Spleen (tissue), 11 donors: ENCODE measurements around the gene CAMTA1. TPM values are rescaled to one million over a fixed set of nuclear protein-coding genes. Genes with fewer than 3 reads are reported as not detected.
A peak's percentile ranks its signal among the peaks of the same experiment; 100 is the strongest.

Experiments used
- DNase-seq: peaks from one replicate; pipeline ENCODE4 v3.0.0-alpha.2; 2020
- H3K27ac ChIP-seq, 8 donors: fragments of 200-600 bp; sonication (generic) in 7 of 8; 1 replicate in 4 of 8; 2 replicates in 4 of 8; pipeline versions ENCODE4 v1.5.0 to v1.8.0; 2016 to 2021; ENCODE audit warnings: inconsistent platforms in 4 of 8, mild to moderate bottlenecking in 4 of 8, moderate library complexity in 1 of 8
- H3K27me3 ChIP-seq, 7 donors: fragments of 200-600 bp; sonication (generic) in 6 of 7; replicated peaks in 1 of 7; 1 replicate in 4 of 7; 2 replicates in 3 of 7; pipeline versions ENCODE4 v1.5.0 to v1.8.0; 2016 to 2021; ENCODE audit warnings: inconsistent platforms in 3 of 7, mild to moderate bottlenecking in 1 of 7
- H3K36me3 ChIP-seq, 6 donors: fragments of 200-600 bp; sonication (generic) in 5 of 6; 1 replicate in 4 of 6; 2 replicates in 2 of 6; pipeline versions ENCODE4 v1.5.0 to v1.8.0; 2016 to 2021; ENCODE audit warnings: inconsistent platforms in 2 of 6
- H3K4me1 ChIP-seq, 6 donors: fragments of 200-600 bp; sonication (generic) in 5 of 6; 1 replicate in 3 of 6; 2 replicates in 3 of 6; pipeline versions ENCODE4 v1.5.0 to v1.8.0; 2016 to 2021; ENCODE audit warnings: inconsistent platforms in 3 of 6
- H3K4me3 ChIP-seq, 8 donors: fragments of 200-600 bp; sonication (generic) in 7 of 8; 1 replicate in 4 of 8; 2 replicates in 4 of 8; pipeline versions ENCODE4 v1.5.0 to v1.8.0; 2016 to 2021; ENCODE audit warnings: inconsistent platforms in 4 of 8, mild to moderate bottlenecking in 4 of 8, moderate library complexity in 2 of 8
- H3K9me3 ChIP-seq, 8 donors: fragments of 200-600 bp; sonication (generic) in 7 of 8; 1 replicate in 4 of 8; 2 replicates in 4 of 8; pipeline versions ENCODE4 v1.5.0 to v1.8.0; 2016 to 2021; ENCODE audit warnings: inconsistent platforms in 4 of 8
- POLR2A ChIP-seq, 3 donors: fragments of 450-650 bp; IDR thresholded peaks; one replicate each; pipeline ENCODE4 v1.5.1; 2017; ENCODE audit warnings: antibody characterized with exemption in 3 of 3, mild to moderate bottlenecking in 1 of 3
- POLR2AphosphoS5 ChIP-seq, 3 donors: sonication (generic); formaldehyde crosslinking; IDR thresholded peaks; one replicate each; pipeline ENCODE4 v1.5.1; 2017; ENCODE audit warnings: antibody characterized with exemption in 3 of 3
- whole genome bisulfite sequencing, 5 donors: extraction: QIAGEN DNeasy Blood & Tissue Kit in 3 of 5; methylation state at CpG; one replicate each; pipeline versions ENCODE4 v1.1.5 to v1.1.7; 2013 to 2018; 5-methylcytosine and 5-hydroxymethylcytosine counted together
- intact Hi-C: fragments of 100-400 bp; cut with DNase I; formaldehyde crosslinking; loops from one replicate; pipeline ENCODE4 v1.15.0; 2023; ENCODE audit warnings: low total_unique reads
- polyA plus RNA-seq, 3 donors: library from polyadenylated mRNA; stranded (reverse); fragments of 200-250 nt; gene quantifications; one replicate each; pipeline ENCODE4 v1.2.1, GENCODE V29; 2013
- total RNA-seq, 7 donors: library from RNA; depleted of rRNA in 3 of 7; stranded (reverse); fragments of >200 nt in 3 of 7; fragmentation: NEBNext Ultra II Directional in 4 of 7; extraction: Animal tissue kit (Norgen Biotek cat#: 25700) in 4 of 7; gene quantifications; one replicate each; pipeline versions ENCODE4 v1.1.0 to v1.2.1, GENCODE V29; 2016 to 2021
- TF ChIP-seq, protein P1 (sequence below), 11 experiments: fragments of 200-600 bp in 7 of 11; fragments of 450-650 bp in 4 of 11; sonication (generic) in 4 of 11; IDR thresholded peaks in 8 of 11; conservative IDR thresholded peaks in 3 of 11; 1 replicate in 7 of 11; 2 replicates in 4 of 11; pipeline versions ENCODE4 v1.4.0 to v1.8.0; 2016 to 2021; ENCODE audit warnings: antibody characterized with exemption in 11 of 11, inconsistent platforms in 4 of 11, mild to moderate bottlenecking in 1 of 11
- donor health status: healthy with polysubstance abuse.
- donor health status: DM: no; HTN: no; CAD: no; lungs with moderate emphysema.
- donor health status: DM: no; HTN: no; CAD: no.
- donor health status: Bipolar disorder and iron deficiency.
- donor health status: healthy.
- donor health status: DM: no; HTN: no; CAD: no.
- donor health status: DM: yes; HTN: yes; CAD: no.

Gene CAMTA1
- total and polyA plus RNA-seq, 10 donors: 53.0 to 106 (median 77.3) TPM

DNA sequence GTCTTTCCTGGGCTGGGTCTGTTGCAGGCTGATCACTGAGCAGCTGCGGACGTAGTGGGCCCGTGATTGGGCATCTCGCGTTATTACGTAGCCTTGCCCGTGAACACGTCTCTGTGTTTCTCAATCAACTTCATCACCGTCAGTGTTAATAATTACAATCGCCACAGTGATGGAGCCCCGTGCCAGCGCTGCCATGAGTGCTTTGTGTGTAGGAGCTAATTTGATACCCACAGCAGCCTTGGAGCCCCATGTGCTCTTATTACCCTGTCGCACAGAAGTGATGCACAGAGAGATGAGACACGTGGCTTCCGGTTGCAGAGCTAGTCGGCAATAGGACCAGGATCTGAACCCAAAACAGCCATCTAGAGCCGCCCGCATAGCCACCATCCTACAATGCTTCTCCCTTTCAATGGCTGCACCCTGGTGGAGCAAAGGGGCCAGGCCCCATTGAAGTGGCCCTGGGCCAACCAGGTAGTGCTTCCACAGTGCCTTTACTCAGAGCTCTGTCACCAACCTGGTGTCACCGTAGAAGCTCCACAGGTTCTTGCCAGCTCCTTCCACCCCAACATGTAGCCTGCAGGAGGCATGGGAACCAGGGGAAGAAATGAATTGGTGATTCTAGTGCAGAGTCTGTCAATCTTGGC, 587.3 kb downstream of the CAMTA1 start:
- WGBS, 5 donors: 89 to 96% (median 93%) methylated on average over 19 of the region's 19 CpGs
- intact Hi-C loops: no loop called here

GRCh38 chr1:7373251-7373650, 588.0 kb downstream of the CAMTA1 start:
- H3K4me3 ChIP-seq: no peak overlapping the region
- 74 to 90% (median 88%) methylated on average over 11 of the region's 11 CpGs for WGBS, 5 donors
- no peak overlapping the region for H3K27ac ChIP-seq
- no peaks in the 10 kb centered on the region for H3K36me3 ChIP-seq
- DNase-seq: peak; percentile 51
- H3K27me3 ChIP-seq: peaks cover 0 to 7% (median 0%) of the 10 kb centered on the region in 7 donors
- intact Hi-C loops: no loop called here
- no peaks in the 10 kb centered on the region for H3K9me3 ChIP-seq
- no peaks in the 10 kb centered on the region for H3K4me1 ChIP-seq
- TF ChIP-seq, protein P1, sequence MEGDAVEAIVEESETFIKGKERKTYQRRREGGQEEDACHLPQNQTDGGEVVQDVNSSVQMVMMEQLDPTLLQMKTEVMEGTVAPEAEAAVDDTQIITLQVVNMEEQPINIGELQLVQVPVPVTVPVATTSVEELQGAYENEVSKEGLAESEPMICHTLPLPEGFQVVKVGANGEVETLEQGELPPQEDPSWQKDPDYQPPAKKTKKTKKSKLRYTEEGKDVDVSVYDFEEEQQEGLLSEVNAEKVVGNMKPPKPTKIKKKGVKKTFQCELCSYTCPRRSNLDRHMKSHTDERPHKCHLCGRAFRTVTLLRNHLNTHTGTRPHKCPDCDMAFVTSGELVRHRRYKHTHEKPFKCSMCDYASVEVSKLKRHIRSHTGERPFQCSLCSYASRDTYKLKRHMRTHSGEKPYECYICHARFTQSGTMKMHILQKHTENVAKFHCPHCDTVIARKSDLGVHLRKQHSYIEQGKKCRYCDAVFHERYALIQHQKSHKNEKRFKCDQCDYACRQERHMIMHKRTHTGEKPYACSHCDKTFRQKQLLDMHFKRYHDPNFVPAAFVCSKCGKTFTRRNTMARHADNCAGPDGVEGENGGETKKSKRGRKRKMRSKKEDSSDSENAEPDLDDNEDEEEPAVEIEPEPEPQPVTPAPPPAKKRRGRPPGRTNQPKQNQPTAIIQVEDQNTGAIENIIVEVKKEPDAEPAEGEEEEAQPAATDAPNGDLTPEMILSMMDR (IDR thresholded peaks at IDR 0.05 in 8 of 11, conservative IDR thresholded peaks at IDR 0.05 in 3 of 11): no peak
- no peak for TF ChIP-seq POLR2AphosphoS5 (IDR thresholded peaks at IDR 0.05)
- TF ChIP-seq POLR2A (IDR thresholded peaks at IDR 0.05): no peak

More for the DNA sequence above, 587.3 kb downstream of the CAMTA1 start:
- no peak overlapping the region for H3K4me3 ChIP-seq
- H3K9me3 ChIP-seq: no peaks in the 10 kb centered on the region
- no peak overlapping the region for H3K27ac ChIP-seq
- peaks cover 0 to 7% (median 0%) of the 10 kb centered on the region in 7 donors for H3K27me3 ChIP-seq
- H3K36me3 ChIP-seq: no peaks in the 10 kb centered on the region
- no peaks in the 10 kb centered on the region for H3K4me1 ChIP-seq
- peak; percentile 18 for DNase-seq
- TF ChIP-seq POLR2AphosphoS5 (IDR thresholded peaks at IDR 0.05): no peak
- TF ChIP-seq, protein P1 (IDR thresholded peaks at IDR 0.05 in 8 of 11, conservative IDR thresholded peaks at IDR 0.05 in 3 of 11): no peak
- TF ChIP-seq POLR2A (IDR thresholded peaks at IDR 0.05): no peak

DNA sequence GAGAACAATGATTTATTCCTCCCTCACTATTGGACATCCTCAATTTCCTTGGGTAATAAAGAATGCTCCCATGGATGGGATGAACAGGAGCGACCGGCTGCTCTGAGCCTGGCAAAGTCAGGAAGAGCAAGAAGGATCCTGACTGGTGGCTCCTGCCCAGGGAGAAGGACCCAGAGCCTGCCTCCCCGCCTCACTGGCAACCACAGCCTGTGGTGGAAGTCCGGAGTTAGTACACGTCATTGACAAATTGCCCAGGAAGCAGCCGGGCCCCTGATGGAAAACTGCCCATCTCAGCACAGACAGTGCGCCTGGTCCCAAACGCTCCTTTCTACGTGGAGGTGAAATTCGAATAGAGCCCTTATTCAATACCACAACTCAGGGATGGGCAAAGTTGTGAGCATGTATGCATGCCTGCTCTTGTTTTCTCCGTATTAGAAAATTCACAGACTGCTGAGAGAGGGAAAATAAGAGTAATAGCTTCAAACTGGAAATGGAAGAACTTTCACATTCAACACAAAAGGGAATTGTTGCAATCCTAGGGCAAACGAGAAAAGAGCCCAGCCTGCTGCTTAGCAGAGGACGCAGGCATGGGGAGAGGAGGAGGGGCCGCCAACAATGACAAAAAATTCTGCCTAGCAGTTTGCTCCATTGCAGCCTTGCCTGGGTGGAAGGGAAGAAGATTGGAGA, 588.8 kb downstream of the CAMTA1 start:
- intact Hi-C loops: no loop called here
- H3K36me3 ChIP-seq: no peaks in the 10 kb centered on the region
- H3K4me3 ChIP-seq: no peak overlapping the region
- peaks cover 0 to 7% (median 0%) of the 10 kb centered on the region in 7 donors for H3K27me3 ChIP-seq
- H3K9me3 ChIP-seq: no peaks in the 10 kb centered on the region
- TF ChIP-seq POLR2A (IDR thresholded peaks at IDR 0.05) (no peak), POLR2AphosphoS5 (IDR thresholded peaks at IDR 0.05) (no peak)
- TF ChIP-seq, protein P1 (IDR thresholded peaks at IDR 0.05 in 8 of 11, conservative IDR thresholded peaks at IDR 0.05 in 3 of 11): no peak
- DNase-seq: peak; percentile 33
- 14 to 26% (median 15%) methylated on average over 13 to 14 of the region's 14 CpGs for WGBS, 5 donors
- peaks cover 0 to 5% (median 0%) of the 10 kb centered on the region in 6 donors for H3K4me1 ChIP-seq
- no peak overlapping the region for H3K27ac ChIP-seq

DNA sequence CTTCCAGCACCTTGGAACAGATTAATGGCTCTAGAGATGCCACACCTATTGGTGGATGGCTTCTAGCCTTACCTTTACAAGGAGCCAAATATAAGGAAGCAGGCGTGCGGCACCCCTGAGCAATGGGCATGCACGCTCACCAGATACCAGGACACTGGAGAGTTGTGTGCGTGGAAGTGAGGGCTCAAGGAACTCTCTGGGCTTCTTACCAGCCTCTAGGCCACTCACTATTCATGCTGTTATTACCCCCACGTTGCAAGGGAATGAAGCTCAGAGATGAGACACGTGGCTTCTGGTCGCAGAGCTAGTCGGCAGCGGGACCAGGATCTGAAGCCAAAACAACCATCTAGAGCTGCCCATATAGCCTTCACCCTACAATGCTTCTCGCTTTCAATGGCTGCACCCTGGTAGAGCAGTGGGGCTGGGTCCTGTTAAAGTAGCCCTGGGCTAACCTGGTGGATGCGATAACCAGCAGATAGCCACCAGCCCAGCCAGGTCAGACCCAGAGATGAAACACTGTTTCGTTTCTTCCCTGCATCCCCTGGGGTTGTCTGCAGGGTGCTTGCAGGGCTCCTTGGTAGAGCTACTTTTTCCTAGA, 589.4 kb downstream of the CAMTA1 start:
- intact Hi-C loops: no loop called here
- 90 to 95% (median 95%) methylated on average over 11 to 12 of the region's 12 CpGs for WGBS, 5 donors

More for the DNA sequence above, 589.4 kb downstream of the CAMTA1 start:
- Histone ChIP-seq H3K9me3 (no peaks in the 10 kb centered on the region), H3K36me3 (no peaks in the 10 kb centered on the region), H3K27ac (no peak overlapping the region), H3K4me1 (peaks cover 0 to 11% (median 4%) of the 10 kb centered on the region in 6 donors), H3K27me3 (peaks cover 0 to 7% (median 0%) of the 10 kb centered on the region in 7 donors), H3K4me3 (no peak overlapping the region)
- peak; percentile 39 for DNase-seq
- TF ChIP-seq, protein P1 (IDR thresholded peaks at IDR 0.05 in 8 of 11, conservative IDR thresholded peaks at IDR 0.05 in 3 of 11): no peak
- TF ChIP-seq POLR2A (IDR thresholded peaks at IDR 0.05) (no peak), POLR2AphosphoS5 (IDR thresholded peaks at IDR 0.05) (no peak)
